Ovary (tissue), 3 donors: ENCODE measurements around the gene PKN1.

Source experiments
- EP300 ChIP-seq: sonication (generic); formaldehyde crosslinking; IDR thresholded peaks from one replicate; pipeline ENCODE4 v1.6.1; 2017; ENCODE audit warnings: antibody characterized with exemption
- POLR2A ChIP-seq: fragments of 450-650 bp; IDR thresholded peaks from one replicate; pipeline ENCODE4 v1.6.1; 2017; ENCODE audit warnings: antibody characterized with exemption, mild to moderate bottlenecking, moderate library complexity
- TF ChIP-seq, protein P1 (sequence below), 3 donors: fragments of 450-650 bp in 2 of 3; fragments of 200-600 bp in 1 of 3; IDR thresholded peaks; one replicate each; pipeline versions ENCODE4 v1.5.1 to v1.8.0; 2016 to 2022; ENCODE audit warnings: antibody characterized with exemption in 3 of 3, mild to moderate bottlenecking in 1 of 3
- donor health status: DM: no; HTN: no; CAD: no.

DNA sequence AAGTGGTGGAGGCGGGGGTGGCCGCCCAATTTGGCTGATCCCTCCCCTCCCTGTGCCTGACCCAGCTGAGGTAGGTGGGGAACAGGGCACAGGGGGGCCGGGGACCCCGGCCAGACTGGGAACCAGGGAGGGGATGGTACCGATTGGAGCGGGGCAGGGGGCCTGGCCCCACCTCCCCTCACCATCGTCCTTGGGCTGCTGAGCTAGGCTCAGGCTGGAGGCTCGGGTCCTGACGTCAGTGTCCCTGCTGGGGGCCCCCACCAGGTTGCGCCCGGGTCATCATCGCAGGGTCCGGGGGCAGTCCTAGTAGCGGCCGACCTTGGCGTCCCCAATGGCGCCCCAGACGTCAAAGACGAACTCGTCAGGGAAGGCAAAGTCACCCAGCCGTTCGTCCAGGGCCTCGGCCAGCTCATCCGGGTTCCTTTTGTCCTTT lies 45.0 kb downstream of the PKN1 start:
- TF ChIP-seq POLR2A (no peak), EP300 (no peak)
- TF ChIP-seq, protein P1, sequence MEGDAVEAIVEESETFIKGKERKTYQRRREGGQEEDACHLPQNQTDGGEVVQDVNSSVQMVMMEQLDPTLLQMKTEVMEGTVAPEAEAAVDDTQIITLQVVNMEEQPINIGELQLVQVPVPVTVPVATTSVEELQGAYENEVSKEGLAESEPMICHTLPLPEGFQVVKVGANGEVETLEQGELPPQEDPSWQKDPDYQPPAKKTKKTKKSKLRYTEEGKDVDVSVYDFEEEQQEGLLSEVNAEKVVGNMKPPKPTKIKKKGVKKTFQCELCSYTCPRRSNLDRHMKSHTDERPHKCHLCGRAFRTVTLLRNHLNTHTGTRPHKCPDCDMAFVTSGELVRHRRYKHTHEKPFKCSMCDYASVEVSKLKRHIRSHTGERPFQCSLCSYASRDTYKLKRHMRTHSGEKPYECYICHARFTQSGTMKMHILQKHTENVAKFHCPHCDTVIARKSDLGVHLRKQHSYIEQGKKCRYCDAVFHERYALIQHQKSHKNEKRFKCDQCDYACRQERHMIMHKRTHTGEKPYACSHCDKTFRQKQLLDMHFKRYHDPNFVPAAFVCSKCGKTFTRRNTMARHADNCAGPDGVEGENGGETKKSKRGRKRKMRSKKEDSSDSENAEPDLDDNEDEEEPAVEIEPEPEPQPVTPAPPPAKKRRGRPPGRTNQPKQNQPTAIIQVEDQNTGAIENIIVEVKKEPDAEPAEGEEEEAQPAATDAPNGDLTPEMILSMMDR (IDR thresholded peaks at IDR 0.05) = no peak
